ES-I3 (cell line): Measurements from ENCODE around the gene INSYN2B.

Source experiments
- H3K36me3 ChIP-seq: 2 replicates; pipeline ENCODE4 v1.6.1; 2013; ENCODE audit warnings: mild to moderate bottlenecking, low read length, control low read depth, moderate library complexity; ENCODE audit not compliant: insufficient read depth
- H3K4me1 ChIP-seq: 2 replicates; pipeline ENCODE4 v1.6.1; 2013; ENCODE audit warnings: mild to moderate bottlenecking, control low read depth, low read length; ENCODE audit not compliant: insufficient read depth
- H3K9ac ChIP-seq: 2 replicates; pipeline ENCODE4 v1.6.1; 2013; ENCODE audit warnings: low read depth, mild to moderate bottlenecking, low read length, moderate library complexity
- H3K9me3 ChIP-seq: 2 replicates; pipeline ENCODE4 v1.6.1; 2013; ENCODE audit warnings: mild to moderate bottlenecking, low read length, moderate library complexity; ENCODE audit not compliant: control insufficient read depth, insufficient read depth

INSYN2B gene

DNA sequence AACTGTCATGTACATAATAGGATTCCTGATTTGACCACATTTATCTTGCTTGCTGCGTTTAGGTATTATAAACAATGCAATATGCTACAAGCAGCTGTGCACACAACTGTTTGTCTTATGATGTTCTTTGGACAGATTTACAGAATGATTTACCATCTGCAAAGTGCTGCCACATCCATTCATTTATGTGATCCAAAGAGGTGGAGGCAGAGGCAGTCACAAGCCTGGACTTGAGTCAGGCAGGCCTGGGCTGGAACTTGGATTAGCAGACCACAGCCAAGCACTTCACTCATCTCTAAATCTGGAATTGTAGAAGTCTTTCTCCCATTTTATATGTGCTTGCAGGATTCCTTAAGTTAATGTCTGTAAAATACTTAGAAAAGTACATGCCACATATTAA, 149.0 kb downstream of the INSYN2B start:
- H3K4me1 ChIP-seq, result no peaks in the 10 kb centered on the region

DNA sequence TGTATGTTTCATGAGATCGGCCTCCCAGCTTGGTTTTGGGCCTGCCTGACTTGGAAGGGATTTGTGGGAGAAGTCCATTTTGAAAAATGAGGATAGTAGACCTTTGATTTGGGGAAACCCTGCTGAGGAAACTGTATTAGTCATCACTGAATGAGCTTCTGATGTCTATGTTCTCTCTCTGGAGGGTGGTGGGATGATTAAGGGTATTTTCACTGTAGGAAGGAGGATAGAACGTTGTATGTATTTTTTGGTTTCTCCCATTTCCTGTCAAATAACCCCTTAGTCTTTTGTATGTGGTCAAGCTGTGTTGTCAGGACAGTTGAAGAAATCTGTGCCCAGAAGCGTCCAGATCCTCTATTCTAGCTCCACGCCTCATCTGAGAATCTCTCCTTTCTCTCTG, 151.9 kb downstream of the INSYN2B start:
- Histone ChIP-seq H3K4me1 (no peaks in the 10 kb centered on the region), H3K9ac (no peak overlapping the region), H3K36me3 (no peaks in the 10 kb centered on the region), H3K9me3 (no peaks in the 10 kb centered on the region; the same call in 1 of the 2 replicates)

More for the DNA sequence above, 149.0 kb downstream of the INSYN2B start:
- Histone ChIP-seq H3K36me3 (no peaks in the 10 kb centered on the region), H3K9me3 (no peaks in the 10 kb centered on the region; the same call in 1 of the 2 replicates), H3K9ac (no peak overlapping the region)

DNA sequence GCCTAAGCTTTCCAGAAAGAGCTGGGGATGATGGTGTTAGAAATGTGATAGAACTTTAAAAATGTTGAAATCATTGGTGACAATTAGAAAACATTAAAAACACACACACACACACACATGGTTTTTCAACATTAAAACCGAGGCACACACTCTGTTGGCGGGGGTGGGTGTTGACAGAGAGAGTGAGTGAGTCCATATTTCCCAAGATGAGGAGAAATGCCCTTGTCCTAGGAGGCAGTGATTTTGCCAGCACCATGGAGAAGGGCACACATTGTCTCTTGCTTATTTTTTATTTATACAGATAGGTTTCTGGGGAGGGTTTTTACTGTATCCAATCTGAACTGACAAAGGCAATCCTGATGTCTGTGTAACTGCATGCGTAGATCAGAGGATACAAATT, 152.5 kb downstream of the INSYN2B start:
- Histone ChIP-seq H3K4me1 (no peaks in the 10 kb centered on the region), H3K9me3 (no peaks in the 10 kb centered on the region; the same call in 1 of the 2 replicates), H3K36me3 (no peaks in the 10 kb centered on the region), H3K9ac (no peak overlapping the region)

- H3K4me1 ChIP-seq, result no peaks in the 10 kb centered on the region
- no peaks in the 10 kb centered on the region for H3K36me3 ChIP-seq
- H3K9ac ChIP-seq, result no peak overlapping the region
- no peaks in the 10 kb centered on the region; the same call in 1 of the 2 replicates for H3K9me3 ChIP-seq
These were observed 153.7 kb downstream of the INSYN2B start for GRCh38 chr5:169826618-169827017.

GRCh38 chr5:169817031-169817430, 163.3 kb downstream of the INSYN2B start:
- H3K4me1 ChIP-seq, result peaks cover 6% of the 10 kb centered on the region
- H3K9me3 ChIP-seq, result peaks cover 3% of the 10 kb centered on the region
- H3K9ac ChIP-seq, result no peak overlapping the region
- H3K36me3 ChIP-seq, result no peaks in the 10 kb centered on the region

DNA sequence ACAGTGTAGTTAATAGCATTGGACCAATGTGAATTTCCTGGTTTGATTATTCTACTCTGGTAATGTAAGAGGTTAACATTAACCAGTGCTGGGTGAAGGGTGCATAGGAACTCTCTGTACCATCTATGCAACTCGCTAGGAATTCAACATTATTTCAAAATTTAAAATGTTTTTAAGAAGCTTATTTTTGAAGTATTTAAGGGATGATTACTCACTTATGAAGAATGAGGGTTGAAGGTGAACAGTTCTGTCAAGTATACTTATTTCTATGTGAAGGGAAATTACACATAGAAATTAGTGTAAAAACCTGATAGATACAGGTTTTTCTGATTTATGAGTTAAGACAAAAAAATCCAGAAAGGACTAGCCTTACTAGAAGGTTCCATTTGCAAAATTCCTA, 165.8 kb downstream of the INSYN2B start:
- peaks cover 26% of the 10 kb centered on the region for H3K4me1 ChIP-seq
- no peaks in the 10 kb centered on the region for H3K36me3 ChIP-seq
- peaks cover 3% of the 10 kb centered on the region for H3K9me3 ChIP-seq
- no peak overlapping the region for H3K9ac ChIP-seq
